ENCODE data around the gene PRUNE1.

DNA sequence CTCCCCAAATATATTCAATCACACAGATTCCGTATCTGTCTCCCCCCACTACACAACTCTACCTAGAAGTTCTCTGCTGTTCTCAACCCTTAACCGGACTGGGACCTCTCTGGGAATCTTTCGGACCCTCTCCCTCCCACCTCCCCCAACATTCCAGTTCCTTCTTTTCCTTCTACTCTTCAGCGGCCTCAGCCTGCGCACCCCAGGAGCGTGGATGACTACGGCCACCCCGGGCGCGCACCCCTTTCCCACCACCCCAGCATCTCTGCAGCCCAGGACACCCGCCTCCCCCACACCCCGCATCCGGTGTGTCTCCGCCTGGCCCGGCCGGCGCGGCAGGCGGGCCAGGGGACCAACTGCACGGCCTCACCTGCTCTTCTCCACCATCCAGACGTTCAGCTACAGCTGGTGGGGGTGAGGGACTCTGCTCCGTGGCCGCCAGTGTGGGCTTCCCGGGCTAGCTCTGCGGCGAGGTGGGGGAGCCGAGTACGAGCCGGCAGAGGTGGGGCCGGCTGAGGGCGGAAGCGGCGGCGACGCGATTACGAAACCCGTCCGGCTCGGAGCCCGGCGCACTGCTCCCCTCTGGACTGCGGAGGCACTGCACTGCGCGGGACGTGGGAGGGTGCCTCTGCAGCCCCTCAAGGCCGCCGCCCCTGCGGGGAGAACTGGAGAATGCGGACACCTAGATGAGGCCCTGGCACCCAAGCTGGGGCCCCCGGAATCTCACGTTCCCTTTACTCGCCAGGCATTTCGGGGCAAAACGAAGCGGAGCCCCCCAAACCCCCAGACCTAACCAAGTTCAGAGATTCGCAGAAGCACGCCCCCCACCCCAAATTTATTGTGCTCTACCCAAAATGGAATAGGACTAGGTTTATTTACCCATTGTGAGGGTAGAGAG lies 51.1 kb downstream of the PRUNE1 start, which contains the start of gene CDC42SE1:
- no peak for TF ChIP-seq YY1 (IDR thresholded peaks at IDR 0.05; ENCODE audit: insufficient read depth, insufficient read length)
- TF ChIP-seq ZNF274 (IDR thresholded peaks at IDR 0.05; ENCODE audit: low read depth, low read length) = no peak
- TF ChIP-seq SUZ12 (IDR thresholded peaks at IDR 0.05; ENCODE audit: extremely low read depth, insufficient read depth, insufficient read length) = no peak
